HPDE6-E6E7 (cell line): Measurements from ENCODE around the gene PHACTR3.

ENCODE experiments used
- DNase-seq: peaks from one replicate; pipeline ENCODE4 v3.0.0; 2011; ENCODE audit warnings: missing footprints; ENCODE audit errors: extremely low spot score

The PHACTR3 gene

GRCh38 chr20:59574308-59574707, 30.0 kb upstream of the PHACTR3 start:
- no peak for DNase-seq

- no peak for DNase-seq
Observed at GRCh38 chr20:59575216-59575615, 29.1 kb upstream of the PHACTR3 start.

- DNase-seq: no peak
Observed at GRCh38 chr20:59575653-59576052, 28.7 kb upstream of the PHACTR3 start.

- DNase-seq: no peak
Observed at GRCh38 chr20:59576216-59576953, 28.0 kb upstream of the PHACTR3 start.

- DNase-seq: no peak
Observed at GRCh38 chr20:59577037-59577808, 27.1 kb upstream of the PHACTR3 start.

GRCh38 chr20:59577809-59578435, 26.4 kb upstream of the PHACTR3 start:
- DNase-seq: no peak

DNA sequence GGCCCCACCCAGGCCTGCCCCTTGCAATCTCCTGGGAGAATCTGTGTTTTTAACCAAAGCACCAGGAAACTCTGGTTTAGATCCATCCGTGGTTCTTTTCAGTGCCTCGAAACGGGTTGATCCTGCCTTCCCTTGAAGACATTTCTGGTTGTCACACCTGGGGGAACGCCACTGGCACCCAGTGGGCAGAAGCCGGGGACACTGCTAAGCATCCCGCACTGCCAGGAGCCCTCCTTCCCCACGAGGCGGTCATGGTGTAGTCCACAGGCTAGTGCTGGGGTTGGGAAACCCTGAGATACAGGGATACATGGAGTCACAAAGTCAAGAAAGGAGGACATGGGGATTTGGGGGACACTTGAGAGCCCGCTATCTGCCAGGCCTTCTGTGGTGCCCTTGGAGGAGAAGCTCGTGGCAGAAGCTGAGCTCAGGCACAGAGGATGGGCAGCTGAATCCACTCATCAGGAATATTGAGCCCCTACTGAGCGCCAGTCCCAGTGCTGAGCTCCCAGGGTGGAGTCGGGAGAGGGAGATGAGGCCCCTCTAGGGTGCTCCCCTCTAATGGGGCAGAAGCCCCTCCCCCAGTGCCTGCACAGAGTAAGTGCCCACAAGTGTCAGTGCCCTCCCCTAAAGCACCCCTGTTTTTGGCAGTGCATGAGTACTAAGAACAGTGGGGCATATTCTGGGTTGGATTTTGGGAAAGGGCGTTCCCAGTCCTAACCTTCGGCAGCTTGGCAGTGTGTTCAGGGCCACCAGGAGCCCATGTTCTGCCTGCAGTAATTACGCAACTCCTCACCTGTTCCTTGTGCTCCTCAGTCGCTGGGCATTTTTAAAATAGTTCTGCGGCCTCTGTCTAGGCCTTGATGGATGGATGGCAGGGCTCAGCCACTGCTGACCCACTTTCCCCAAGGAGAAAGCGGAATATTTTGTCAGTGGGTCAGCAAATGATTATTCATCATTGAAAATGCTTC, 25.6 kb upstream of the PHACTR3 start:
- DNase-seq: no peak

DNA sequence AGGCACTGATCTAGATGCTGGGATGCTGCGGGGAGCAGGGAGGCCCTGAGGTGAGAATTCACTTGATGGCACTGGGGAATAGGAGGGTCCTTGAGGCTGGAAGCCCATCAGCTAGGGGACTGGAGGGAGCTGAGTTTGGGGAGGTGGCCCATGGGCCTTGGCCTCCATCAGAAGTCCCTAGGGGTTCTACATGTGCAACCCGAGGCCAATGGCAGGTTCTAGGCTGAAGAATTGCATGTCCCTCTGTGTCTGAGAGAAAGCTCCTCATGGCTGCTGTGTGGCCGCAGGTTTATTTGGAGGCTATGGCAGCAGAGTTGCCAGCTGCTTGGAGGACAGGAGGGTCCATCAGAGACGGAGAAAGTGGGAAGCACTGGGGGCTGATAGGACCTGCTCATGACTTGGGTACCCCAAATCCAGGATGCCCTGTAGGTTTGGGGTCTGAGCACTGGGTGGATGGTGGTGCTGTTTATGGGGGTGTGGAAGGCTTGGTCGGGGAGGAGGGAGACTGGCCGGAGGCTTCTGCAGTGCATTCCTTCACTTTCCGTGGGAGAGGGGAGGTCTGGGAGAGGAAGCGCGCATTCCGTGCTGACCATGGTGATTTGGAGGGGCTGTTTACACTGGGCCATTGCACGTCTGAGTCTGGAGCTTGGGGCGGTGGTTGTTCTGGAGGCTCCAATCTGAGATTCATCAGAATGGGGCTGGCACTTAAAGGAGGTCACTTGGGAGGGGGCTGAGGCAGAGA, 24.8 kb upstream of the PHACTR3 start:
- no peak for DNase-seq

- DNase-seq: no peak
Observed at GRCh38 chr20:59580146-59580946, 24.0 kb upstream of the PHACTR3 start.

DNA sequence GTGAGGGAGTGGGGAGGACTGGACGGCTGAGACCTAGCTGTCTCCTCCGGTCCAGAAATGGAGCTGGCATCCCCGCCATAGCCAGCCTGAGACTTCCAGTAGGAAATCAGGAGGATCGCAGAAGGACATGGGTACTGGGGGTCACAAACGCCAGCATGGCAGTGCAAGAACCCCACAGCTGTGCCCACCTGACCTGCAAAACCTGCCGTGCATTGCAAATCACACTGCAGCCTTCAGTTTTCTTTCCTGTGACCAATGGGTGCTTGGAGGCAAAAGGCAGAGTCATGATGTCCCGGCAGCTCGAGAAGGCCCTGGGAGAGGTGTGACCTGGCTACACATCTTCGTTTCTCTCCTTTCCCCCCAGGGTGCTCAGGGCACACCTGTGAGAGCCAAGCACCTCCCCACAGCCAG, 23.3 kb upstream of the PHACTR3 start:
- no peak for DNase-seq

GRCh38 chr20:59581993-59582679, 22.2 kb upstream of the PHACTR3 start:
- no peak for DNase-seq

GRCh38 chr20:59583428-59584277, 20.7 kb upstream of the PHACTR3 start:
- DNase-seq: no peak

GRCh38 chr20:59584278-59584925, 19.9 kb upstream of the PHACTR3 start:
- no peak for DNase-seq

- DNase-seq: no peak
Observed at GRCh38 chr20:59585714-59586409, 18.5 kb upstream of the PHACTR3 start.

- DNase-seq: no peak
Observed at GRCh38 chr20:59586613-59587012, 17.7 kb upstream of the PHACTR3 start.

- no peak for DNase-seq
Observed at GRCh38 chr20:59587570-59587969, 16.8 kb upstream of the PHACTR3 start.

GRCh38 chr20:59588236-59588855, 16.0 kb upstream of the PHACTR3 start:
- no peak for DNase-seq
